ENCODE data around the gene ADCY7.

The ADCY7 gene

DNA sequence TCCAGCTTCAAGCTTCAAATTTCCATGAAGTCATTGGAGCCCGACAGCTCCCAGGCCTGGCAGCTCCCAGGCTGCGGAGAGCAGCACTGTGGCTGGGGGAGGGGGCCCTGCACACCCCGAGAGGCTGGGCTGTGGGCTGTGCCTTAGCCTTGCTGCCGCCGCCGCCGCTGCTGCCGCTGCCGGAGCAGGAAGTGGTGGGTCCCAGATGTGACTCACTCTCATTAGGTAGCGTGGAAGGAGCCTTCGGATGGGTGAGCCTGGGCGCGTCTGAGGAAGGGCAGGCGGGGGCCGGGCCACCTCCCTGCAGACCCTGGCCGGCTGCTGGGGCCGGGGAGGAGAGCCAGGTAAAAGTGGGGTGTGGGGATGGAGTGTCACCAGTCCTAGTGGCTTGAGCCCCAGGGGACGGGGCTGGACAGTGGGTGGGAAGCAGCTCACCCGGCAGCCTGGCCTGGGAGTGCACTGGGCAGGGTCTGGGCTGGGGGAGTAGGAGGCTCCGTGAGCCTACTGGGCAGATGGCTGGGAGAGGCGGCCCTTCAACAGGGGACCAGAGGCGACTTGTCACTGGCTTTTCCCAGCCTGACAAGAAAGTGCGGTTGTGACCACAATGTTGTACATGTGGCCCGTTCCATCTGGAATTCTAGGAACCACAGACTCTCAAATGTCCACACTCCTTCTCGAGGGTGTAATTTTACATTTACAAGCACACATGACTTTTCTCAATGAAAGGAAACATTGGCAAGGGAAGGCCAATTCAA lies at the start of gene ADCY7:
ADCY7 (plus strand) TSS at position 215 of the 755 bp plus-strand sequence. CDS start 21,629 bp downstream, outside the sequence.
- peak; percentile 84 for DNase-seq

DNA sequence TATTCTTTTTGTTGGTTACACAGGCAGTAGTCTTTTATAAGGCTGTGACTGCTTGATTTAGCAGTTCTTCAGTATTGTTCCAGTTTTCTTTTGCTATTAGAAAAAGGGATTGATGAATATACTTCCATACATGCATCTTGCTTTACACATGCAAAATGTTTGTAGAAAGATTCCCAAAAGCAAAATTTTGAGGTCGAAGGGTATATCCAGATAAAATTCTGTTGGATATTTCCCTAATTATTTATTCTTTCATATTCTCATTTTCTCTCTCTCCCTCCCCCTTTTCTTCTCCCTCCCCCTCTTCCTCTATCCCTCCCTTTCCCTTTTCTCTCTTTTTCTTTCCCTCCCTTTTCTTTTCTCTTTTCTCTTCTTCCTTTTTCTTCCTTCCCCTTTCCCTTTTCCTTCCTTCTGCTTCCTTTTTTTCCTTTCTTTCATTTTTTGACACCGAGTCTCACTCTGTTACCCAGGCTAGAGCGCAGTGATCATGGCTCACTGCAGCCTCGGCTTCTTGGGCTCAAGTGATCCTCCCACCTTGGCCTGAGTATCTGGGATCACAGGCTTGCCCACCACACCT lies 46.9 kb upstream of the ADCY7 start:
- DNase-seq, result no peak

DNA sequence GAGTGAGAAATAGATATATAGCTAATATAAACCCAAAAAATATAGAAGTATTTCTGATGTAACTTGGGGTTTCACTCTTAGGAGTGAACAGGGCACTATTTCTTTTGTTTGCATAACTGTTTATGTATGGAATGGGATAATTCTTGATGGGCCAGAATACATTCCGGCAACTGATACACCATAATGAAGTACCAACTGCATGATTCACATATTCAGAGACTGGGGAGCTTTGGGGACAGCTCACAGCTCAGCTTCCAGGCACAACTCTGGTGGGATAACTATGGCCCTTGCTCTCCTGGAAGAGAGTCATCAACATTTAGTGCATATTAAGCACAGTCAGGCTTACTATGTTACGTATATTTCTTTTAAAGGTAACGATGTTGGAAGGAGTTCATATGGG lies 42.1 kb upstream of the ADCY7 start:
- no peak for DNase-seq

DNA sequence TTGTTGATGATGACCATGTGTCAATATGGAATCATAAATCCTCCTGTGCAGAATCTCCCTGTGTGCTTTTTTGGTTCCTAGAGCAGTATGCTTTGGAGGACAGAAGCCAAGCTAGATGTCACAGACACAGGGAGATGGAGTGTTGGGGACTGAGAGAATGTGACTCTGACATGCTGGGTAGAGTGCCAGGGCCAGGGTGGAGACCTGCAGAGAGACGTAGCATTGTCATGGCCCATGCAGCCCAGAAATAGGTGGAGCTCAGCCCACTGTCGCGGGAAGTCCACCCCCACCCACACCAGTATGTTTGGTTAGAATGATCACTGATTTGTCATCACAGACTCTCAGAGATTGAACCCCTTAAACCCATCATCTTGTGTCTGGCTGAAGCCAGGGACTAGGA lies 39.2 kb upstream of the ADCY7 start:
- DNase-seq, result no peak

DNA sequence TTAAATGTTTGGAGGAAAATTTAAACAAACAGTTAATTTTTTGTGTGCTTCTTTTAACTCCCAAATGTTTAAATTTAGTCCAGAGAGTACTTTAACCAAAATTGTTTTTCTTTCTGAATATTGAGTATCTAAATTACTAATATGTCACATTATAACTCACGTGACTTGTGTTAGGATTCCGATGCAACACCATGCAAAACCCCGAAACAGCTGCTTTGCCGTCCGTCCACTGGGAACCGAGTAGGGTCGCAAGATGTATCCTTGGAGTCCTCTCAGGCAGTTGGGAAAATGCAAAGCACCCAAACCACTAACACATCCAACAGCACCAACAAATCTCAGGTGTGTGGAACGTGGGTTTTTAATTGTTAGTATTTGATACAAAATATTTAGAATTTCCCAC lies 38.7 kb upstream of the ADCY7 start:
- no peak for DNase-seq

DNA sequence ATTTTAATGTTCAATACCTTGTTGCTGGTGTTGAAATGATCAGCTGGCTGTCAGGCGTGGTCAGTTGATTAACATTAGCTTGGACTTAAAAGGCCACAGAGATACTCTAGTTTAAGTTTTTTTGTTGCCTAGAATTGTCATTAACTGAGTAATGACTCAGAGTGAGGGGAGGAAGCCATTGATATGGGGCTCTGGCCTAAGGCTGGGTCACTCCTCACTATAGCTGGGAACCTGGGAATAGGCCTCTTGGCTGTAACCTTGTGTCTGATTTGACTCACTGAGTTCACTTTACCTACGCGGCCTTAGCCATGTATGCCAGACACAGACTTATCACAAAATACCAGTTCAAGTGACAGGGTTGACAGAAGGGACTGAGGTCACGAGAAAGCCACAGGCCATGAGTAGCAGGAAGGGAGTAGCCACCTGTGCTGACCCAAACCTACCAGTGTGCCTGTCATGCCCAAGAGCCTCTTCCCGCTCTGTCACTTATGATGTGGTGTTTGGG lies 37.9 kb upstream of the ADCY7 start:
- DNase-seq, result no peak

DNA sequence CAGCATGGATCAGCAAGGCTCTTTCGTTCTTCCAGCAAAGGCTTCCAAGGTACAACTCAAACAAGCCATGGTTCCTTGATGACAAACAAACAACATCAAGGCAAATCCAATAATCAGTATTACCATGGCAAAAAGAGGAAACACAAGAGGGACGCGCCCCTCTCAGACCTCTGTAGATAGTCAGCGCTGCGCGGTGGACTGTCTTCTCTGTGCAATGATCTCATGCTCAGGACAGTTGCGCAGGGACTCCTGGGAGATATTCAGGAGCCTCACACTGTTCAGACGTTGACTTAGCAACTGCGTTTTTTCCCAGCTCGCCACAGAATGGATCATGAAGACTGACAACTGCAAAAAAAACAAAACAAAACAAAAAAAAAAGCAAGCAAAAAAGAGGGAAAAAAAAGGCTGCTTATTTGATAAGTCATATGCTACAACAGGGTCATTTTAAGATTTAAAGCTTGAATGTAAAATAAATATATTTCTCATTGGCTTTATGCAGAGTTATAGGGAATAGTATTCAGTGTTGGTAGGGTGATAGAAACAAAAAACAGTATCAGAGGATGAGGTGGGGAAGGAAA lies 37.1 kb upstream of the ADCY7 start:
- peak; percentile 33 for DNase-seq

DNA sequence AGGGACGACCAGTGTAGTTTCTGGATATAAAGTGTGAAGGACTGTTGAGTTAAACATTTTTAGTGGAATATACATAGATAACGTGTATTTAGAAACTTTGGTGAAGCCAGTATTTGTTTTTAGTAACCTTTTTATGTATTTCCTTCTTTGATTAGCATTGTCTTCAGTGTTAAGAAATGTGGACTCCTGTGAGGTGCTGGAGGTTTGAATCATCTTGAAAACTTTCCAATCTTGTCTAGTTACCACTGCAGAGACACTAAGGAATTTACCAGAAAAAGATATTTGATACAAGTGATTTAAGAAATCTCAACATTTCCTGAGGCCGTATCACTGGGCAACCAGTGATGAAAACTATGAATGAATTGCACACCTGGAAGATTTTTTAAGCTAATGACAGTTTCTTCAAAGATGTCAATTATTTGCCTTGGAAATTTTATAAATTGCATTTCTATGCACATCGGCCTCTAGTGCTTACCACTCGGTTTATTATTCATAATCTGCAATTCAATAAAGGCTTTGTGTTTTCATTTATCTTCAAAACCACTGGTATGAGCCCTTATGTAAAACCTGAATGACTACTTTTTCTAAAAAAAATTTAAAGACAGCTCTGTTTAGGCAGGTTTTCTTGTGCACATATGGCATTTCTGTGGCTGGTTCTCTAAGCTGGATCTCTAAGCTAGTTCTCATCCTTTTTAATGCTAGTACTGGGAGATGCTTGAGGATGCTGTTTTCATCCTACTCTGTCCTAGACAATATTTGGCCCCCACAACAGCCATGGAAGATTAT lies 31.4 kb upstream of the ADCY7 start:
- DNase-seq, result no peak

DNA sequence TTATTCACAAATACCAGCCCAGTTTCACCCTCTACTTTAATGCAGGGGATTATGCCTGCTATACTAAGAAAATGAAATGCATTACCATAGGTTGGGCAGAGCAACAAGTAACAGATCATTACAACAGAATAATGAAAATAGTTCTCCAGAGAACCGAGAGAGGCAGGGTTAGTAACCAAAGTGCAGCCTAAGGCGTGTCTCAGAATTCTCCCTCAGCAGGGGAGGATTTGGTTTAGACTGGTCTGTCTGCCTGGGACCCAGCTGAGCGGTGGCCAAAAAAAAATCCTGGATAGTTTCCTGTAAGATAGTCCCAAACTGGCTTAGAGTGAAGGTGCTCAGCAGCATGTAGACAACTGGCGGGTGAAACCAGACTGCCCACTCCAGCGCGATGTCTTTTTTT lies 30.8 kb upstream of the ADCY7 start:
- no peak for DNase-seq

DNA sequence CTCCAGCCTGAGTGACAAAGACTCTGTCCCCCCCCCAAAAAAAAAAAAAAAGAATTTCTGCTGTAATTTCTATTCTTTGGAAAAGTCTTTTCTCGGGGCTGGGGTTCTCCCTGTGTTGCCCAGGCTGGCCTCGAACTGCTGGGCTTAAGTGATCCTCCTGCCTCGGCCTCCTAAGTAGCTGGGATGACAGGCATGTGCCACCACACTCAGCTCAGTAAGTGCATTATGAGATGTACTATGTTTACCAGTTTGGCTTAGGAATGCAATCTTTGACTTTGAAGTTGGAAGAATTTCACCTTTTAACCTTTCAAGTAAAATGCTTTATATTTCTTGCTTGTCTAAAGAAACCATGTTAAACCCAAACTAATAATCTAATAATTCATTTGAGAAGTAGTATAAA lies 28.0 kb upstream of the ADCY7 start:
- no peak for DNase-seq

DNA sequence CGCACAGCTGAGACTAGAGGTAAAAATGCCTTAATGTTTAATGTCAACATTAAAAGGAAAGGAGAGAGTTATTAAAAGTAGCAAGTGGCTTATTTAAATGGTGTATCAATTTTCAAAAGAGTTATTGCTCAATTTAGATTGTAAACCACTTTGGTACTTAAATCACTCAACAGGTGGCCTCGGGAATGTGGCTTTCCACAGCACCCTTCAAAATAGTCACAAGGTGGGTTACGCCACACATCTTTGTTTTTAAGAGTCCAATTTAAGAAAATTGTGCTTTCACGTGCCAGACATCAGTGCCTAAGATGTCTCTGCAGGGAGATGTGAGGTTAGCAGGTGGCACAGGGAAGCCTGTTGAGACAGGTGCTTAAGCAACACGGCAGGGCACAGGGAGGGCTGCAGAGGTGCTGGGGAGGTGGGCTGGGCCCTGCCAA lies 27.5 kb upstream of the ADCY7 start:
- no peak for DNase-seq

DNA sequence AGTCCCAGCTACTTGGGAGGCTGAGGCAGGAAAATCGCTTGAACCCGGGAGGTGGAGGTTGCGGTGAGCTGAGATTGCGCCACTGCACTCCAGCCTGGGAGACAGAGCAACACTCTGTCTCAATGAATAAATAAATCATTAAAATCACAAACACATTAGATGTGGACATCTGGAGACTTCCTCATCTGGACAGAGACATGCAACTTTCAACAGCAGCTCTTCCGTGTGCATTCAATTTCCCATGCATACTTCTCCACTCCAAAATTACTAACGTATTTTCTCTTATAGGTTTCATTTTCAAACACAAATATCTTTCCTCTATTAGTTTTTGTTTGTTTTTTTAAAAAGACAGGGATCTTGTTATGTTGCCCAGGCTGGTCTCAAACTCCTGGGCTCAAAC lies 23.3 kb upstream of the ADCY7 start:
- peak; percentile 41 for DNase-seq

DNA sequence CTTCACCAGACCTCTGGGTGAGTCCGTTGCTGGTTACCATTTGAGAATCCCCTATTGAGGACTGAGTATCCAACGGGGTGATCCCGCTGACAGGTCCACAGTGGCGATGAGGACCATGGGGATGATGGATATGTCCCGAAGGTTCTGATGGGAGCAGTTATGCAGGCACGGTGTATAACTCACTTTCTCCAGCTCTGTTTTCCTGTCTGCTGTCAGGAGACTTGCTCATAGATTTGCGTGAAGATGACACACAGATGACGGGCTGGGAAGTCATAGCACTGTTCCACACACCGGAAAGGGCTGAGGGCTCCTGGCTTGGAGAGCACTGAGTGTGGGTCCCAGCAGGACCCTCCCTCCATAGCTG lies 22.2 kb upstream of the ADCY7 start:
- DNase-seq, result no peak

DNA sequence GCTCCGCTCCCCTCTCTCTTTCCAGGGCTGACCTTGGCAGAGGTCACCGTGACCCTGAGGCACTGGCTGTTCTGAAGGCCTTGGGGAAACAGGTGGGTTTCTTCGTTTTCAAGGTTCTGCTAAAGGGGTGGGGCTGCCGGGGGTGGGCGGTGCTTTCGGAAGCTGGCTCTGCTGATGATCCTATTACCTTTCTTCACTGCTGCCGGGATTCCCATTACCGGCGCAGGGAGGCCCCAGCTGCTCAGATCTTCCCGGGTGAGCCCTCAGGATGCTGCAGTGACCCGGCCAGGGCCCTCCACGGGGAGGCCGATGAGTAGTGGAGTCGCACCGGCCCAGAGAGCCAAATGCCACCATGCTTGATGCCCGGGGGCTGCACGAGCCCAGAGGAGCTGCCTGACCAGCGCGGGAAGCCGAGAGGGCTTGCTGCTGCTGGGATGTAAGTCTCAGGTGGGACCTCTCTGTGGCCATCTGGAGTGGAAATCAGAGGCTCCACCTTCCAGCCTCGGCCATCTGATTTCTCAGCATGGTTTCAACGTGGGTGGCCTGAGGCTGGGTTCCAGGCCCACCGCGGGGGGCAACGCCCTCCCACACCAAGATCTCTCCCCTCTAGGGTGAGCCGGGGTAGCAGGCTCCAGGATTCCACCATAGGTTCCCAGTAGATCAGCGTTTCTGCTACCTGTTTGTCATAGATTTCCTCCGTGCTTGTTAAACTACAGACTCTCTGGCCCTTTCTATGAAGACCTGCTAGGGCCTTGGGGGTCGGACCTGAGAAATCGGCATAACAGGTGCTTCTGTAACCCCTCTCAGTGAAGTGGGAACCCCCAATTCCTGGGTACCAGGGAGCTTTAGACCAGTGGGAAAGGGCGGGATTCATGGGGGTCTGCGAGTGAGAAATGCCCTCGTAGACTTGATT lies 21.6 kb upstream of the ADCY7 start:
- no peak for DNase-seq

DNA sequence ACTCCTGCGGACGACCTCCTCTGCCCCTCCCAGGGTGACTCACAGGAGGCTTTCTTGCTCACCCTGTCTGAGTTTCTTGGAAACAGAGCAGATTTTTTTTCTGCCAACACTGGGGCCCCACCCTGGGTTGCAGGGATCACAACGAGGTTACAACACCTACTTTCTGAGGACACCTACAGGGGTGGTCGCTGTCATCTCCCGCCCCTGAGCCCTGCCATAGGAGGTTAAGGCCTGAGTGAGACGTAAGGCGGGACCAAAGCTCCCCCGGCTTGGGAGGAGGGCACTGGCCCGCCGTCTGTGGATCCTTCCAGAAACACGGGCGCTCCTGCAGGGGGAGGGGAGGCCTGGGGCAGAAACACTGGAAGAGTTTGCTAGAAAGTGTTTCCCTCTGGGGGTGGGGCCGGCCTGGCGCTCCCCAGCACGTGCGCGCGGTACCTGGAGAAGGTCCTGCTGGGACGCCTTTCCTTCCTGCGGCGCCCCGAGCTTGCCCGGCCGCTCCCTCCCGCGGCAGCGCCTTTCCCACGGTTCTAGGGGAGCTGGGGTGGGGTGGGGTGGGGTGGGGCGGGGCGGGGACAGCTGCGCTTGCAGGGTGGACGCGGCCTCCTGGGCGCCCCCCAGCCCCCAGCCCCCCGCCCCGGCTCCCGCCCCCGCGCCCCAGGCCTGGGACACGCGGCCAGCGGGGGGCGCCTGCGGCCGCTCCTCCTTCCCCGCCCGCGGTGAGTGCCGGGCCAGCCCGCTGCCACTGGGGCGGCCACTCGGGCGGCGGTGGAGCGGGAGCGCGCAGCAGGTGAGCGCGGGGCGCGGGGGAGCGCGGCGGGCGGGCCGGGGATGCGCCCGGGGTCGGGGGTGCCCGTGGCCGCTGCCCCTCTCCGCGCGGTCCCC lies 20.7 kb upstream of the ADCY7 start:
- DNase-seq, result peak; percentile 57

DNA sequence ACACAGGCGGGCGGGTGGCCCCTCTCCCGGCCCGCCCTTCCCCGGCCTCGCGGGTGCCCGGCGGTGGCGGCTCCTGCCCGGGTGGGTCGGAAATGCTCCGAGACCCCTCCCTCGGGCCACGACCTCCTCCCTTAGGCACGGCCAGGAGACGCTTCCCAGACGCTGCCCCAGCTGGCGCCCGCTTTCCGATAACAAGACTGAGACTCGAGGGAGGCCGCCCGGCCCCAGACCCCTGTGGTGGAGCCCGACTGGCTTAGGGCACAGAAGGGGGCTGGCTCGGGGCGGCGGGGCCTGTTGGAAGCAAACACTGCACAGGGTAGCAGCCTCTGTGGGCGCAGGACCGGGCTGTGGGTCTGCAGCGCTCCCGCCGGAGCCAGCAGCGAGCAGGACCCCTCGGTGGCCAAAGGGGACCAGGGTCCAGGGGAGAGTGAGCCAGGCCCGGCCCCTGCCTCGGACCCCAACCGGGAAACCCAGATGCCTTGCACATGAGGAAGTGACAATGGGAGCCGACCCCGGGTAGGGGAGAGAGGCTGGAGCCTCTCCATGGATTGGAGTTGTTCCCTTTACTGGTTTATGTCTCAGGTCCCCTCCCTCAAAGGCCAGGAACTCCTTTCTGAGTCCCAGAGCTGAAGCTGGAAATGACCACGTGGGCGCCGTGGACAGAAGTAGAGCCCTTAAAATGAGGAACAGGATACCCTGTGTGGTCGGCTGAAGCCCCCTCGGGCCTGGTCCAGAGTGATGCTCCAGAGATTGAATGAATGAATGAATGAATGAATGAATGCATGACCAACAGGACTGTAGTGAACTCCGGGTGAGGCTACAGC lies 19.8 kb upstream of the ADCY7 start:
- DNase-seq, result peak; percentile 44

DNA sequence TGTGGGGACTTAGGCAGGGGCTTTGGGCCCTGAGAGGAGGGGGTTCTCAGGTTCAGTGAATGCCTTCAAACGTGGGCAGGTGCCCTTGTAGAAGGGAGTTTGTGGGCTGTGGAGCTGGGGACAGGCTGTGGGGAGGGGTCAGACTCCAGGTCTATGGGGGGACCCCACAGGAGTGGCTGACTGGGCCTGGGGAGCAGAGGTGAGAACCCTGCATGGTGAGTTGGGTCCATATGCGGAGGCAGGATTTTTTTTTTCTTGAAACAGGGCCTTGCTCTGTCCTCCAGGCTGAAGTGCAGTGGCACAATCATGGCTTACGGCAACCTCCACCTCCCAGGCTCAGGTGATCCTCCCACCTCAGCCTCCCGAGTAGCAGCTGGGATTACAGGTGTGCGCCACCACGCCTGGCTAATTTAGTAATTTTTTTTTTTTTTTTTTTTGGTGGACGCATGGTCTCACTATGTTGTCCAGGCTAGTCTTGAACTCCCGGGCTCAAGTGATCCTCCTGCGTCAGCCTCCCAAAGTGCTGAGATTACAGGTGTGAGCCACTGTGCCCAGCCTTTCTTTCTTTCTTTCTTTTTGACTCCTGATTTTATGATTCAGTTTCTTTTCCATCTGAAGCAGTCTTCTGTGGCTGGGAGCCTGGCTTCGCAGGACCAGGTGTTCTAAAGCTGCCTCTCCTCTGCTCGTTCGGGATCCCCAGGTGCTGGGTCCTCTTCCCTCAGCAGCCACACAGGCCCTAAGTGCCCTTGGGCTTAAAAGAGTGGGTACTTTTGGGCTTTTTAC lies 19.0 kb upstream of the ADCY7 start:
- DNase-seq, result no peak

DNA sequence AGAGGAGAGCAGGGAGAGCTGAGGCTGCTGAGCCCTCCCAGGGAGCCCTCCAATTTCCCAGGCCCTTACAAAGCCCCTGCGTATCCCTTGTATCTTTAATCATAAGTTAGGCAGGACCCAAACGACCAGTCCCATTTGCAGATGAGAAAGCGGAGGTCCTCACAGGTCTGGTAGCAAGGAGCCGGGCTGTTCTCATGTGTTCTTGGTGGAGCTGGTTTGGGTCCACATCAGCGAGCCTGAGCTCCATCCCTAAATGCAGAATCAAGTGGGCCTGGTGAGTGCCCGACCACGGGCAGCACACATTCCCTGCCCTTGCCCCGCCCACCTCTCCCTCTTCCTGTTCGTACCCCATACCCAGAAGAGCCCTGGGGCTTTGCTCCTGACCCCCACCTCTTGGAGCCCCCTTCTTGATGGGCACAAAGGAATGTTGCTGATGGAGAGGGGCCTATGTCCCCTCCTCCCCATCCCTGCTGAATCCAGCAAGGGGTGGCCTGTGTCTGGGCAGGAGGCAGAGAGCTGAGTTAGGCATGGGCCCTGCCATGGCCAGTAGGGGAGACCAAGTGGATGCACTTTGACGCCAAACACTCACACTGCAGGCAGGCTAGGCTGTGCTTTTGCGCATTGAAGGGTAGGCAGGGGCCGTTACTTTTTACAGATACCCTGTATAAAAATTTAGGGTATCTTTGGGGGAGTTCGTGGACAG lies 18.3 kb upstream of the ADCY7 start:
- DNase-seq, result no peak

DNA sequence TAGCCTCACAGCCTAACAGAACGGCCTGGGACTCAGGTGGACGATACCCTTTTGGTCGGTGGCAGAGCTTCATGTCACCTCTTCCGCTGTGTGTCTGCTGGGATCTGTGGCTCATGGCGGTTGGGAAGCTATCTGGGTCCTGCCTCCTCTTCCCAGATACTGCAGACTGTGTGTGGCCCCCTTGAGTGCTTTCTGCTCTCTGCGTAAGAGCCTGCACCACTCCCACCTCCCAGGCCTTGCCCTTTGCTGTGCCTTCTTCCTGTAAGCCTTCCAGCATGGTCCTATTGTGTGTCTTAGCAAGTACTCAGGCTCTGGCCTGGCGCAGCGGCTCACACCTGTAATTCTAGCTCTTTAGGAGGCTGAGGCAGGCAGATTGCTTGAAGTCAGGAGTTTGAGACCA lies 17.5 kb upstream of the ADCY7 start:
- no peak for DNase-seq

All from MV-4-11 (cell line).